Measurements from ENCODE around the gene TRIM50.

- no peak for TF ChIP-seq EZH2 (IDR thresholded peaks at IDR 0.05; ENCODE audit: borderline replicate concordance, low read length)
- no peak for TF ChIP-seq CTCF (IDR thresholded peaks at IDR 0.05; ENCODE audit: low read length)
Measured at GRCh38 chr7:73328696-73329095, 814 bp upstream of the TRIM50 start.
